Colonic mucosa (tissue), 4 donors: ENCODE results near the gene LMF1. TPM values are rescaled to one million over a fixed set of nuclear protein-coding genes. Genes with fewer than 3 reads are reported as not detected.
"Not testable (repeated sequence)": the region's sequence is repeated elsewhere in the genome, so short reads cannot be mapped to it uniquely, and the experiment has no call there.

Experiments used
- DNase-seq: peaks from one replicate; pipeline ENCODE4 v3.0.0-alpha.2; 2020
- H3K27ac ChIP-seq: fragments of 200-600 bp; one replicate; pipeline ENCODE4 v1.8.0; 2021
- H3K27me3 ChIP-seq: fragments of 200-600 bp; one replicate; pipeline ENCODE4 v1.8.0; 2021
- H3K36me3 ChIP-seq: fragments of 200-600 bp; one replicate; pipeline ENCODE4 v1.8.0; 2021
- H3K4me1 ChIP-seq: fragments of 200-600 bp; one replicate; pipeline ENCODE4 v1.8.0; 2021; ENCODE audit warnings: mild to moderate bottlenecking
- H3K4me3 ChIP-seq: fragments of 200-600 bp; one replicate; pipeline ENCODE4 v1.8.0; 2021
- H3K9ac ChIP-seq, 2 donors: one replicate each; pipeline ENCODE4 v1.7.0; 2013; ENCODE audit warnings: control low read depth in 2 of 2, low read depth in 2 of 2, low read length in 2 of 2
- H3K9me3 ChIP-seq: fragments of 200-600 bp; one replicate; pipeline ENCODE4 v1.8.0; 2021
- intact Hi-C: fragments of 100-400 bp; cut with DNase I; formaldehyde crosslinking; loops from one replicate; pipeline ENCODE4 v1.14.1; 2022
- total RNA-seq, 2 donors: library from RNA; stranded (reverse); fragmentation: NEBNext Ultra II Directional in 1 of 2; extraction: Animal tissue kit (Norgen Biotek cat#: 25700) in 1 of 2; gene quantifications; one replicate each; pipeline ENCODE4 v1.2.1, GENCODE V29; 2021
- TF ChIP-seq, protein P1 (sequence below): fragments of 200-600 bp; IDR thresholded peaks from one replicate; pipeline ENCODE4 v1.8.0; 2022; ENCODE audit warnings: antibody characterized with exemption, mild to moderate bottlenecking
- donor health status: healthy.
- donor health status: DM: no; HTN: no; CAD: no.
- donor health status: DM: no; HTN: no; CAD: no.

LMF1 gene
- total RNA-seq, 2 donors from 2014 or later: 8.4 to 12.8 TPM

DNA sequence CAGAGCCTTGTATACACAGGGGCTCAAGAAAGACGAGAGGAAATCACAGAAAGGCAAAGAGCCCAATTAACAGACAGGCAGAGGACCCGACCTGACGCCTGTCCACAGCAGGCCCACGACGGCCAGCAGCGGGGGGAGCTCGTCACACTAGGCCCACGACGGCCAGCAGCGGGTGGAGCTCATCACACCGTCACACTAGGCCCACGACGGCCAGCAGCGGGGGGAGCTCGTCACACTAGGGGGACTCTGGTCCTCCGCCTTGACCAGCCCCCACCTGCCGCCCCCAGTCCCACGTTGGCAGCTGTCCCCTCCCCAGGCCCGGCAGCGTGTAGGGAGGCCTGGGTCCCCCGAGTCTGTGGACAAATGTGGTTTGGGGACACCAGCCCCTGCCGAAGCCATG lies 146.6 kb downstream of the LMF1 start:
- Histone ChIP-seq H3K4me3 (no peak overlapping the region), H3K4me1 (no peaks in the 10 kb centered on the region), H3K36me3 (no peaks in the 10 kb centered on the region), H3K9me3 (no peaks in the 10 kb centered on the region), H3K27me3 (no peaks in the 10 kb centered on the region), H3K9ac (no peak overlapping the region), H3K27ac (no peak overlapping the region)
- intact Hi-C loops: no loop called here
- no peak for DNase-seq
- TF ChIP-seq, protein P1, sequence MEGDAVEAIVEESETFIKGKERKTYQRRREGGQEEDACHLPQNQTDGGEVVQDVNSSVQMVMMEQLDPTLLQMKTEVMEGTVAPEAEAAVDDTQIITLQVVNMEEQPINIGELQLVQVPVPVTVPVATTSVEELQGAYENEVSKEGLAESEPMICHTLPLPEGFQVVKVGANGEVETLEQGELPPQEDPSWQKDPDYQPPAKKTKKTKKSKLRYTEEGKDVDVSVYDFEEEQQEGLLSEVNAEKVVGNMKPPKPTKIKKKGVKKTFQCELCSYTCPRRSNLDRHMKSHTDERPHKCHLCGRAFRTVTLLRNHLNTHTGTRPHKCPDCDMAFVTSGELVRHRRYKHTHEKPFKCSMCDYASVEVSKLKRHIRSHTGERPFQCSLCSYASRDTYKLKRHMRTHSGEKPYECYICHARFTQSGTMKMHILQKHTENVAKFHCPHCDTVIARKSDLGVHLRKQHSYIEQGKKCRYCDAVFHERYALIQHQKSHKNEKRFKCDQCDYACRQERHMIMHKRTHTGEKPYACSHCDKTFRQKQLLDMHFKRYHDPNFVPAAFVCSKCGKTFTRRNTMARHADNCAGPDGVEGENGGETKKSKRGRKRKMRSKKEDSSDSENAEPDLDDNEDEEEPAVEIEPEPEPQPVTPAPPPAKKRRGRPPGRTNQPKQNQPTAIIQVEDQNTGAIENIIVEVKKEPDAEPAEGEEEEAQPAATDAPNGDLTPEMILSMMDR: no peak

DNA sequence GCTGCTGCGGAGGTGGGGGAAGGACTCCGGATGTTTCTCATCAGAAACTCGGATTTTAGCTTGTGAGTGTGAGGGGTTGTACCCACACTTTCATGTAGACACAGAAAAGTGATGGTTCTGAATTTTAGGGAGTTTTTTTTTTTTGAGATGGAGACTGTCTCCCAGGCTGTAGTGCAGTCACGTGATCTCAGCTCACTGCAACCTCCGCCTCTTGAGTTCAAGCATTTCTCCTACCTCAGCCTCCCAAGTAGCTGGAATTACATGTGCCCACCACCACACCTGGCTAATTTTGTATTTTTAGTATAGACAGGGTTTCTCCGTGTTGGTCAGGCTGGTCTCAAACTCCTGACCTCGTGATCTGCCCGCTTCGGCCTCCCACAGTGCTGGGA lies 147.9 kb downstream of the LMF1 start:
- no peaks in the 10 kb centered on the region for H3K9me3 ChIP-seq
- no peaks in the 10 kb centered on the region for H3K4me1 ChIP-seq
- H3K9ac ChIP-seq: no peak overlapping the region
- no peaks in the 10 kb centered on the region for H3K27me3 ChIP-seq
- TF ChIP-seq, protein P1: no peak
- H3K27ac ChIP-seq: no peak overlapping the region
- intact Hi-C loops: no loop called here
- DNase-seq: no peak
- H3K4me3 ChIP-seq: no peak overlapping the region
- no peaks in the 10 kb centered on the region for H3K36me3 ChIP-seq

DNA sequence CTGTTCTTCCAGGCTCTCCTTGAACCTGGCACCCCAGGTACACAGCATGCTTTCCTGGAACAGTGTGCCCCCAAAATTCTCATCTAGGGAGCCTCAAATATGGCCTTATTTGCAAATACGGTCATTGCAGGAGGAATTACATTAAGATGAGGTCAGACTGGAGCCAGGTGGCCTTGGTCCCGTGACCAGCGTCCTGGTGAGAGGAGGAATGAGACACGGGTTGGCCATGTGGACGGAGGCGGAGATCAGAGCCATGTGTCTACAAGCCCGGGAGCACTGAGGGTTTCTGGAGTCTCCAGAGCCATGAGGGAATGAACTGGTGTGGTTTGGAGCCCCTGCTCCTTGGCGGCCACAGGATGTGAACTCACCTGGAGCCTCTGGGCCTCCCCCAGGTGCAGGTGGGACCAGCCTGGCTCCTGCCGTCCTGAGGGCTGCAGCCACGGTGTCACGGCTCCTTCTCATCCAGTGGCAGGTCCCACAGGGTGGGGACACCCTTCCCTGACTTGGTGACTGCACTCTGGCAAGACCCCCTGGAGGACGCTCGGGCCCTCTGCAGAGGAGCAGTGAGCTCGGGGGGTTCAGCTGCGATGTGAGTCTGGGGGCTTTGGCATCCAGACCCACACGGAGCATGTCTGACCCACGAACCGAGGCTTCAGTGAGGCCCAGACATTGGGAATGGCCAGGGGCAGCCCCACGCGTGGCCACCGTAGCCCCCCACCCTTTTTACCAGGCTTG lies 148.4 kb downstream of the LMF1 start:
- TF ChIP-seq, protein P1: no peak
- DNase-seq: no peak
- Histone ChIP-seq H3K27ac (no peak overlapping the region), H3K4me1 (no peaks in the 10 kb centered on the region), H3K36me3 (no peaks in the 10 kb centered on the region), H3K9me3 (no peaks in the 10 kb centered on the region), H3K9ac (no peak overlapping the region), H3K27me3 (peaks cover 3% of the 10 kb centered on the region), H3K4me3 (no peak overlapping the region)
- intact Hi-C loops: no loop called here

DNA sequence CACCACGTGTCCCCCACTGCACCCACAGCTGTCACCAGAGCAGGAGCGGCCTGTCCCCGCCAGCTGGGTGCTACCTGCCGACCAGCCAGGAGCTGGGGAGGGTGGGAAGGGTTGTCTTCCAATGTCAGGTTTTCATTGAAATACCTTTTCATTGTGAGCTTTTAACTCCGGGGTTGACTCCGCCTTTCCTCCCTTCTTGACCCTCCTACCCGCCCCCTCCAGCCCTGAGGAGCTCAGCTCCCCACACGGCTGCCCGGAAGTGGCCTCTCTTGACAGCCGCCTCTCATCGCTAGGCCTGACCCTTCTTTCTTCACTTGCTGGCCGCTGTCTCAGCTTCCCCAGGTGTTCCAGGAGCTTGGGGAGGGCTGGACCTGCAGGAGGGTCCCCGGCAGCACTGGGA lies 149.0 kb downstream of the LMF1 start:
- H3K27ac ChIP-seq: no peak overlapping the region
- no peaks in the 10 kb centered on the region for H3K9me3 ChIP-seq
- DNase-seq: no peak

DNA sequence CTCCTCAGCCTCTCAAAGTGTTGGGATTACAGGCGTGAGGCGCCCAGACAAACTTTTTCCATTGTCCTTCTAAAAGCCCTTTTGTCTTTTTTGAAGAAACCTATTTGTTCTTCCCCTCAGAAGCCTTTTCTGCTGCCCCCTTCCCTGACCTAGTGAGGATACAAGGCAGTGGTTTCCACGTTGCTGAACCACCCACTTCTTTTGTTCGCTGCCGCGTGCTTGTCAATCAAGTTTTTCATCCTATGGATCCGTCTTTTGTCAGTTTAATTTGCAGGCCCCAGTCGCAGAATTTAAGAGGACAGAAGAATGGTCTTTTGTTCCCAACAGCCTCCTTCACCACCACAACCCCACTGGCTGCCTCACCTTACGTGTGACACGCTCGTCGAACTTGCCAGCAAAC lies 150.0 kb downstream of the LMF1 start:
- Histone ChIP-seq H3K4me1 (no peaks in the 10 kb centered on the region), H3K9ac (no peak overlapping the region), H3K27me3 (peaks cover 6% of the 10 kb centered on the region), H3K4me3 (no peak overlapping the region), H3K36me3 (no peaks in the 10 kb centered on the region), H3K9me3 (no peaks in the 10 kb centered on the region), H3K27ac (no peak overlapping the region)
- DNase-seq: no peak
- TF ChIP-seq, protein P1: no peak
- intact Hi-C loops: no loop called here

More for the DNA sequence above, 149.0 kb downstream of the LMF1 start:
- Histone ChIP-seq H3K9ac (no peak overlapping the region), H3K36me3 (no peaks in the 10 kb centered on the region), H3K4me1 (no peaks in the 10 kb centered on the region), H3K4me3 (no peak overlapping the region), H3K27me3 (peaks cover 6% of the 10 kb centered on the region)
- intact Hi-C loops: no loop called here
- TF ChIP-seq, protein P1: no peak

DNA sequence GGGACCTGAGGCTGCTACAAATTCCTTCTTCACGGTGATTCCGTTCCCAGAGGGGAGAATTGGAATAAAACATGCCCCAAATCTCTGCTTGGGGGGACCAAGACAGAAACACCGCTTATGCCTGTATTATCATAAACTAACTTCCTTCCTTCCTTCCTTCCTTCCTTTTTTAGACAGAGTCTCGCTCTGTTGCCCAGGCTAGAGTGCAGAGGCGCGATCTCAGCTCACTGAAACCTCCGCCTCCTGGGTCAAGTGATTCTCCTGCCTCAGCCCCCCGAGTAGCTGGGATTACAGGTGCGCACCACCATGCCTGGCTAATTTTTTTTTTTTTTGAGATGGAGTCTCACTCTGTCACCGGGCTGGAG lies 150.8 kb downstream of the LMF1 start:
- H3K27ac ChIP-seq, H3K9me3 ChIP-seq, H3K9ac ChIP-seq, H3K36me3 ChIP-seq, intact Hi-C loops, H3K4me1 ChIP-seq, H3K27me3 ChIP-seq, DNase-seq, H3K4me3 ChIP-seq: not testable (repeated sequence)
